ENCODE data around the gene DAAM1.

DAAM1 gene

DNA sequence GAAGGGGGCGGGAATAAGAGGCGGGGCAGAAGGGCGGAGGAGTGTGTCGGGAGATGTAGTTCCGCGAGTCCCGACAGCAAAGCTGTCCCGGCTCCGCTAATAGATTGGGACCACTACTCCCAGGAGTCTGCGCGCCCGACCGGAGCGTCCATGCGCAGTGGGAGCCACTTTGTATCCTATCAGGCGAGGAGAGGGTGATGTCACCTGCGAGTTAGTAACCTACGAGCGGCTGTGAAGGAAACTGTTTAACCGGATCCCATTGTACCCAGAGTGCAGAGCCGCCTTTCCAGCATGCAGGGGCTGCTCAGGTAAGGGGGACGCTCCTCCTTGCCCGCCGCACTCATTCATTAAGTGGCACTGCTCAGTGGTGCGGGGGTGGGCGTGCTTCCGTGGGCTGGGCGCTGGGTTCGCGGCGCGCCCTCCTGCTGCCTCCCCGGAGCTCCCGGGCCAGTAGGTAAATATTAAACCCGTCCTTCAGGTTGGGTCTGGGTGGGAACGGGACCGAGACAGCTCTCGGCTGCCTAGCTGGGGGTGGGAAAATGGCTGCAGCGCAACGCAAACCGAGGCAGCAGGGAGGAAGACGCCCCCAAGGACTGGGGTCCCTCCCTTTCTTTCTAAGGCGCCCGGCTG is at the start of gene DAAM1:
TSS of gene DAAM1 (plus strand) at position 207 of the 630 bp plus-strand sequence. CDS start 74,811 bp downstream, outside the sequence.
- H3K9me3 ChIP-seq (ENCODE audit: control insufficient read depth, insufficient read depth, low read length): no peaks in the 10 kb centered on the region
- no peaks in the 10 kb centered on the region for H3K36me3 ChIP-seq (ENCODE audit: control insufficient read depth, insufficient read depth, low read length)
- peaks cover 9% of the 10 kb centered on the region; the same call in 1 of the 2 replicates for H3K4me1 ChIP-seq (ENCODE audit: control insufficient read depth, insufficient read depth, low read length)
- H3K27ac ChIP-seq (ENCODE audit: low read depth, low read length): peak within 1 kb of the TSS; percentile 94
- H3K4me3 ChIP-seq (ENCODE audit: low read depth, low read length): peak within 1 kb of the TSS; percentile 97
- H3K27me3 ChIP-seq (ENCODE audit: control insufficient read depth, insufficient read depth, low read length): peaks cover 30% of the 10 kb centered on the region
- peak within 1 kb of the TSS; percentile 88 for H3K9ac ChIP-seq (ENCODE audit: low read depth, low read length)

GRCh38 chr14:59139324-59139723 is 49.1 kb upstream of the DAAM1 start:
- Histone ChIP-seq H3K9me3 (ENCODE audit: control insufficient read depth, insufficient read depth, low read length) (no peaks in the 10 kb centered on the region), H3K27me3 (ENCODE audit: control insufficient read depth, insufficient read depth, low read length) (no peaks in the 10 kb centered on the region), H3K4me1 (ENCODE audit: control insufficient read depth, insufficient read depth, low read length) (no peaks in the 10 kb centered on the region), H3K36me3 (ENCODE audit: control insufficient read depth, insufficient read depth, low read length) (no peaks in the 10 kb centered on the region), H3K9ac (ENCODE audit: low read depth, low read length) (no peak overlapping the region), H3K27ac (ENCODE audit: low read depth, low read length) (no peak overlapping the region), H3K4me3 (ENCODE audit: low read depth, low read length) (no peak overlapping the region)

DNA sequence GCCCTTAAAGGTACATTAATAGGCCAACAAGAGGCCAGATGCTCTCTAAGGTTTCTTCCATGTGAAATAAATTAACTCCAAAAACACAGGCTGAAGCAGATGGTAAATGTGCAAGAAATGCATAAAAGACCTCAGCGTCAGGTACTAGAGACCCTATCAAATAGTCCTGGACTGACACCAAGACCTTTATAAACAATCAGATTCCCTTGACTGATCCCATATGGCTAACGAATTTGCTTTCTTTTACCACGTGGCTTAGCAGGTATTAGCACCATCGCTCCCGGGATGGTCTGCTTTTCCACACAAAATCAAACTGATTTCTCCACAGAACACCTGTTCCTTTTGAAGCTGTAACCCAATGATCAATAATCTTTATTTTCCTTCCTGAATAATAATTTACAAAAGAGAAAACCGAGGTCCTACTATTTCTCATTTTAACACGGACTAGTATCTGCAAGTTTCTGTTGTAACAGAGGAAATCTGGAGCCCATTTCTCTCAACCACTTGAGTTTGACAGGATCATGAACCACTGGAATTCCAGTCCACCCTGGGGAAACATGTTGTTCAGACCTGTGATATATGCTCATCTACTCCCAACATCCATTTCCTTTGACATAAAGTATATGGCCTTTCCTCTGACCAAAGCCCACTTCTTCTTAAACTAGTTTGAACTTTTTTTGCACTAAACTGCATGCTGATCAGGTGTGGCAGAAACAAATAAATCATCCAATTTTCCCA is 48.2 kb upstream of the DAAM1 start:
- H3K9ac ChIP-seq (ENCODE audit: low read depth, low read length): no peak overlapping the region
- no peaks in the 10 kb centered on the region for H3K4me1 ChIP-seq (ENCODE audit: control insufficient read depth, insufficient read depth, low read length)
- H3K27me3 ChIP-seq (ENCODE audit: control insufficient read depth, insufficient read depth, low read length): no peaks in the 10 kb centered on the region
- no peak overlapping the region for H3K27ac ChIP-seq (ENCODE audit: low read depth, low read length)
- H3K4me3 ChIP-seq (ENCODE audit: low read depth, low read length): no peak overlapping the region
- no peaks in the 10 kb centered on the region for H3K9me3 ChIP-seq (ENCODE audit: control insufficient read depth, insufficient read depth, low read length)
- H3K36me3 ChIP-seq (ENCODE audit: control insufficient read depth, insufficient read depth, low read length): no peaks in the 10 kb centered on the region

DNA sequence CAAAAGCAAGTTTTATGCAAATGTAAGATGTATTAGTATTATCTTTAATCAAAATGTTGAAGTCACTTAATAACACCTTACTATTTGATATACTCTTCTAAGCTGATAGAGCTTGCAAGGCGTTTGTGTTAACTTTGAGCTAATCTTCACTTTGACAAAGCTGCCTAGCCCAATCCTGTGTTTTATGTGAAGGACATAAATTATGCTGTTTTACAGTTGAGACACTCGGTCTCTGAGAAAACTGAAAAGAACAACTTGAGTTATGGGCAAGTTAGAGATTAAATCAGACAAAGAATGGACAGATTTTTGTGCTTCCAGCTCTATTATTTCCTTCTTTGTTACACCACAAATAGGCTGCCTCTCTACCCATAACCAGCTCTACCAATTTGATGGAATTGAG is 42.0 kb upstream of the DAAM1 start:
- Histone ChIP-seq H3K4me1 (ENCODE audit: control insufficient read depth, insufficient read depth, low read length) (no peaks in the 10 kb centered on the region), H3K36me3 (ENCODE audit: control insufficient read depth, insufficient read depth, low read length) (no peaks in the 10 kb centered on the region), H3K27ac (ENCODE audit: low read depth, low read length) (no peak overlapping the region)

GRCh38 chr14:59147007-59147406 is 41.5 kb upstream of the DAAM1 start:
- H3K4me1 ChIP-seq (ENCODE audit: control insufficient read depth, insufficient read depth, low read length): no peaks in the 10 kb centered on the region
- no peaks in the 10 kb centered on the region for H3K36me3 ChIP-seq (ENCODE audit: control insufficient read depth, insufficient read depth, low read length)
- H3K9me3 ChIP-seq (ENCODE audit: control insufficient read depth, insufficient read depth, low read length): no peaks in the 10 kb centered on the region
- no peak overlapping the region for H3K4me3 ChIP-seq (ENCODE audit: low read depth, low read length)
- no peaks in the 10 kb centered on the region for H3K27me3 ChIP-seq (ENCODE audit: control insufficient read depth, insufficient read depth, low read length)
- H3K27ac ChIP-seq (ENCODE audit: low read depth, low read length): no peak overlapping the region
- H3K9ac ChIP-seq (ENCODE audit: low read depth, low read length): no peak overlapping the region

More for the DNA sequence above, 42.0 kb upstream of the DAAM1 start:
- Histone ChIP-seq H3K27me3 (ENCODE audit: control insufficient read depth, insufficient read depth, low read length) (no peaks in the 10 kb centered on the region), H3K9me3 (ENCODE audit: control insufficient read depth, insufficient read depth, low read length) (no peaks in the 10 kb centered on the region), H3K9ac (ENCODE audit: low read depth, low read length) (no peak overlapping the region), H3K4me3 (ENCODE audit: low read depth, low read length) (no peak overlapping the region)

GRCh38 chr14:59148334-59148900 is 40.0 kb upstream of the DAAM1 start:
- Histone ChIP-seq H3K9me3 (ENCODE audit: control insufficient read depth, insufficient read depth, low read length) (no peaks in the 10 kb centered on the region), H3K27me3 (ENCODE audit: control insufficient read depth, insufficient read depth, low read length) (no peaks in the 10 kb centered on the region), H3K9ac (ENCODE audit: low read depth, low read length) (no peak overlapping the region), H3K36me3 (ENCODE audit: control insufficient read depth, insufficient read depth, low read length) (no peaks in the 10 kb centered on the region), H3K4me3 (ENCODE audit: low read depth, low read length) (no peak overlapping the region), H3K27ac (ENCODE audit: low read depth, low read length) (no peak overlapping the region), H3K4me1 (ENCODE audit: control insufficient read depth, insufficient read depth, low read length) (no peaks in the 10 kb centered on the region)

DNA sequence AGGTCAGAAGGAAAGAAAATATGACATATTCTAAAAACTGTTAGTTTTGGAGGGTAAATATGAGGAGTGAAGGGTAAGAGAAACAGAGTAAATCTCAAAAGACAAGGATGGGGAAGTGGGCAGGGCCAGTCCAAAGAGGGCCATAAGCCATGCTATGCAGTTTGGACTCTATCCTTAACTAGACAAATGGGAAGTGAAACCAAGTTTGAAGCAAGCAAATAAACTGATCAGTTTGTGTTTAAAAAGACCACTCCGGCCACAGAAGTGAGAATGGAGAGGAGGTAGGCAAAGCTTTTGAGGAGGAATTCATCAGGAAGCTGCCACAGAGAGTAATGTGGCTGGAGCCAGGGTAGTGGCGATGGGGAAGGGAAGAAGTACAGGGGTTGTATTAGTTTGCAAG is 37.5 kb upstream of the DAAM1 start:
- H3K9ac ChIP-seq (ENCODE audit: low read depth, low read length): no peak overlapping the region
- H3K27me3 ChIP-seq (ENCODE audit: control insufficient read depth, insufficient read depth, low read length): no peaks in the 10 kb centered on the region
- no peak overlapping the region for H3K27ac ChIP-seq (ENCODE audit: low read depth, low read length)
- H3K36me3 ChIP-seq (ENCODE audit: control insufficient read depth, insufficient read depth, low read length): no peaks in the 10 kb centered on the region
- H3K4me1 ChIP-seq (ENCODE audit: control insufficient read depth, insufficient read depth, low read length): no peaks in the 10 kb centered on the region
- H3K9me3 ChIP-seq (ENCODE audit: control insufficient read depth, insufficient read depth, low read length): no peaks in the 10 kb centered on the region
- no peak overlapping the region for H3K4me3 ChIP-seq (ENCODE audit: low read depth, low read length)

DNA sequence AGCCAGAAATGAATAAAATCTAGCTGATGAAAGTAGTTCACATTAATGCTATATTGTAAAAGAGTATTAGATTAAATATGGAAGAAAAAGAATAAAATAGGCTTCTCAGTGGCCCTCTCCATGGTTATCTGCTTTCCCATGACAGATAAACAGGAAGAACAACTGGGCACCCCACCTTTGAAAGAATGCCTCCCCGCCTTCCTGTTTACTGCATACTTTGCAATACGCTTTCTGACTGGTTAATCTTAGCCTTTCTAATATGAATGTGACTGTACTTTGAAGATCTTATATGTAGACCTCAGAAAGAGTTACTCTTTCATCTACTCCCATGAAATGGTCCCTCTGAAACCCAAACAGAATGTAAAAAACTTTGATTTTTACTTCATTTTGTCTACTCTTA is 34.1 kb upstream of the DAAM1 start:
- no peak overlapping the region for H3K9ac ChIP-seq (ENCODE audit: low read depth, low read length)
- no peaks in the 10 kb centered on the region for H3K9me3 ChIP-seq (ENCODE audit: control insufficient read depth, insufficient read depth, low read length)
- no peaks in the 10 kb centered on the region for H3K36me3 ChIP-seq (ENCODE audit: control insufficient read depth, insufficient read depth, low read length)

GRCh38 chr14:59155886-59156285 is 32.6 kb upstream of the DAAM1 start:
- Histone ChIP-seq H3K4me3 (ENCODE audit: low read depth, low read length) (no peak overlapping the region), H3K4me1 (ENCODE audit: control insufficient read depth, insufficient read depth, low read length) (peaks cover 6% of the 10 kb centered on the region), H3K27me3 (ENCODE audit: control insufficient read depth, insufficient read depth, low read length) (no peaks in the 10 kb centered on the region), H3K9me3 (ENCODE audit: control insufficient read depth, insufficient read depth, low read length) (no peaks in the 10 kb centered on the region), H3K9ac (ENCODE audit: low read depth, low read length) (no peak overlapping the region), H3K27ac (ENCODE audit: low read depth, low read length) (no peak overlapping the region), H3K36me3 (ENCODE audit: control insufficient read depth, insufficient read depth, low read length) (no peaks in the 10 kb centered on the region)

More for the DNA sequence above, 34.1 kb upstream of the DAAM1 start:
- Histone ChIP-seq H3K4me3 (ENCODE audit: low read depth, low read length) (no peak overlapping the region), H3K27me3 (ENCODE audit: control insufficient read depth, insufficient read depth, low read length) (no peaks in the 10 kb centered on the region), H3K27ac (ENCODE audit: low read depth, low read length) (no peak overlapping the region), H3K4me1 (ENCODE audit: control insufficient read depth, insufficient read depth, low read length) (peaks cover 3% of the 10 kb centered on the region)

DNA sequence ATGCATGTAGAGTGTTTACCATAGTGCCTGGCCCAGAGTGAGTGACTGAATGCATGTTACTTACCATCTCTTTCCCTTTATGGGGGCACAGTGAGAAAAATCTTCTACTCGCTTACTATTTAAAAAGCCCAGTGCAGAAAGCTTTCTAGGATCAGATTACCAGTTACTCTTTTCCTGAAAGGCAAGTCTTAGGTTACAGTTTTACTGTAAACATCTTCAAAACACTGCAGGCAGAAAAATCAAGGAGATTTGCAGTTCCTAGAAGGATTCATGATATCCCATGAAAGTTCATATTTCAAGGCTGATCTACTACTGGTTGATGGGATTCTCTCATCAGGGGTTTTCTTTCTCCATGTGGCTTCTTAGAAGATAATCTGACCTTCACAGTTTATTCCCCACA is 29.3 kb upstream of the DAAM1 start:
- H3K36me3 ChIP-seq (ENCODE audit: control insufficient read depth, insufficient read depth, low read length): no peaks in the 10 kb centered on the region
- H3K27ac ChIP-seq (ENCODE audit: low read depth, low read length): no peak overlapping the region
- H3K27me3 ChIP-seq (ENCODE audit: control insufficient read depth, insufficient read depth, low read length): no peaks in the 10 kb centered on the region
- H3K9me3 ChIP-seq (ENCODE audit: control insufficient read depth, insufficient read depth, low read length): no peaks in the 10 kb centered on the region
- H3K4me1 ChIP-seq (ENCODE audit: control insufficient read depth, insufficient read depth, low read length): peaks cover 7% of the 10 kb centered on the region
- H3K9ac ChIP-seq (ENCODE audit: low read depth, low read length): no peak overlapping the region
- H3K4me3 ChIP-seq (ENCODE audit: low read depth, low read length): no peak overlapping the region

GRCh38 chr14:59160506-59160905 is 28.0 kb upstream of the DAAM1 start:
- no peak overlapping the region for H3K27ac ChIP-seq (ENCODE audit: low read depth, low read length)
- H3K9ac ChIP-seq (ENCODE audit: low read depth, low read length): no peak overlapping the region

More at GRCh38 chr14:59160506-59160905, 28.0 kb upstream of the DAAM1 start:
- Histone ChIP-seq H3K36me3 (ENCODE audit: control insufficient read depth, insufficient read depth, low read length) (no peaks in the 10 kb centered on the region), H3K4me3 (ENCODE audit: low read depth, low read length) (no peak overlapping the region), H3K4me1 (ENCODE audit: control insufficient read depth, insufficient read depth, low read length) (peaks cover 10% of the 10 kb centered on the region), H3K27me3 (ENCODE audit: control insufficient read depth, insufficient read depth, low read length) (no peaks in the 10 kb centered on the region), H3K9me3 (ENCODE audit: control insufficient read depth, insufficient read depth, low read length) (no peaks in the 10 kb centered on the region)
